OCI-M2 (cell line): Measurements from ENCODE around the gene RASSF1.
"Not testable (repeated sequence)": the region's sequence is repeated elsewhere in the genome, so short reads cannot be mapped to it uniquely, and the experiment has no call there.

Experiments
- DNase-seq: peaks from one replicate; lab custom pipeline; 2025; ENCODE audit not compliant: unreplicated experiment; lab: John Stamatoyannopoulos, UW

RASSF1 gene

GRCh38 chr3:50324351-50325112, 16.1 kb downstream of the RASSF1 start:
- peak; percentile 47 for DNase-seq

GRCh38 chr3:50323614-50324199, 16.9 kb downstream of the RASSF1 start:
- DNase-seq = no peak

GRCh38 chr3:50323092-50323600, 17.5 kb downstream of the RASSF1 start:
- no peak for DNase-seq

DNA sequence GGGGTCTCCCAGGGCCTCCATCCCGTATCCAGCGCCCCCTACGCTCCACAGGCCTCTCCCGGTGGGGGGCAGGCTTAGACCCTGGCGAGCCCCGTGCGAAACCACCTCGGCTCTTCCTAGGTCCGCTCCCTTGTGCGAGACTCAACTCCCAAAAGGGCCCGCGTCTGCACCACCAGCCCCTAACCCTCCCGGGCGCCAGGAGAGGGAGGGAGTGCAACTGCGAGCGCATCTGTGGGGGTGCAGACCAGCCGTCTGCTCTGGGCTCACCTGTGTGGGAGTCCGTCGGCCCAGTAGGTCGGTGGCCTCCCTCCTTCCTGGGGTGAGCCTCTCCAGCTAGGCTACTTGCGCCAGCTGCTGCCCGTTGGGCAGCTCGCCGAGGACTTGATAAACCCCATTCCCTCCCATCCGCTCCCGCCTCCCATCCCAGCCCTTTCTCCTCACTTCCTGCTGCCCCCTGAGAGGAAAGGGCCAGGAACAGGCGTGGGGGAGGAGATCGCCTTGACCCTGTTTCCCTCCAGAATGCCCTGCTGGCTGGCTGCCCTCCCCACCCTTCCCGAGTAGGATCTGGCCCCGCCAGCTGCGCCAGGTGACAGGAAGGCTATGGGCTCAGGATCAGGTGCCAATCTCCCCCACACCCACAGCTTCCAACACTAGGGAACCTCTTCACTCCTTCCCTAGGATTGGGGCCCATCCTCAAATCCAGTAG, 18.1 kb downstream of the RASSF1 start, which contains the start of gene HYAL2:
HYAL2 (minus strand) TSS at position 360 of the 706 bp plus-strand sequence. CDS start 2,256 bp downstream, outside the sequence.
- no peak for DNase-seq

DNA sequence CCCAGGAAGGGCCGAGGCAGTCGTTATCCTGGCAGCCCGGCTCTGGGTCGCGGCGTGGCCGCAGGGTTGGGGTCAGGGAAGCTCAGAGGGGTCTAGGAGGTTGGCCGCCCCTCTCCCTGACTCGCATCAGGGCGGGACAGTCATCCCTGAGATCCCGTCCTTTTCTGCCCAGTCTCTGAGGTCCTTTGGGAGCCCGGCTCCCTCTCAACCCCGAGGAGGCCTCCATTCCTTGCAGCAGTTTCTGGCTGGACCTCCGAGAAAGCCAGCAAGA, 18.6 kb downstream of the RASSF1 start:
- no peak for DNase-seq

DNA sequence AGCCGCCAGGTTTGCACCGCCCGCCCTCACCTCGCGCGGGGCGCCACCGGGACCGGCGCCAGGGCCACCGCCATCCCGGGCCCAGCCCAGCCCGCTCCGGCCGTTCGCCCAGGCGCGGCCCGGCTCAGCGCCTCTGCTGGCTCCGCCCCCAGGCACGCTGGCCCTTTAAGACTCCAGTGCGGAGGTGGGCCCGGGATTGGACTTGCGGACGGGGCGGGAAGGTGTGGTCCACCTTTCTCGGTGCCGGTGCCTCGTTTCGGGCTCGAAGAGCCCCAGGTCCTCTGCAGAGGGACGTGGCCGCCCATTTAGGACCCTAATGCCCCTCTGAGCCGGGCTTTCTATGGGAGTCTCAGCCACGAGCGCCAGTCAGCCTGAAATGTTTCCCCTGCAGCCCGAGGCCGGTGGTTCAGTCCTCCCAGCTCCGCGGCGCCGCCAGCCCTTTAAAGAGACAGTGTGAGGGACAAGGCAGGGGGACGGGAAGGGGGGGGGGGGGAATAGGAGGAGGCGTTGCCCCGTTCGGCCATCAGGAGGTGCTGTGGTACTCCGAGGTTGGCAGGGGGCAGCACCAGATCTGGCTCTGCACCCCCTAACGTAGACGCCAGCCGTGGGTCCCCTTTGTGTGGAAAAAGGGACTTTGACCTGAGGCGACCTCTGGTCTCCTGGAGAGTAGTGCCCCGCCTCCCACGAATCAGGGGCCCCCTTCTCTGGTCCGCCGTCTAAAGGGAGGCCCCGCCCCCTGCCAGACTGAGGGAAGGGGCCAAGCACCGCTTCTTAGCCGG, 19.1 kb downstream of the RASSF1 start:
- peak; percentile 61 for DNase-seq

DNA sequence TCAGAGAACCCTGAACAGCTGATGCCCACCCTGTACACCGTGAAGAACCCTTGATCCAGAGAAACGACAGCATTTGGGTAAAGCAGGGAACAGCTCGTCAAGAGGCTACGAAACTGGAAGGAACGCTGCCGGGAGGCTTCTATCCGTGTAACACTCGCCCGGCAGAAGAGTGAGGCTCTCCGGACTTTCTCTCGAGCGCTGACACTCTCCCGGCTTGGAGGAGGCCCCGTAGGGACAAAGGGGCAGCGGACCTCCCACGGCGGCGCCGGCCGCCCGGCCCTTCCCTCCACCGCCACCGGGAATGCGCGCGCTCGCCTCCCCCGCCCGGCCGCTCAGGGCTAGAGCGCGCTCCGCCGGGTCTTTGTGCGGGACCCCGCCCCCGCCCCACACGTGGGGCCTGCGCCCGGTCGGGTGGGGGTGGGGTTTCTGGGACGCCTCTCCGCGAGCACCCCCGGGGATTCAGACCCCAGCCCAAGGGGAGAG, 19.7 kb downstream of the RASSF1 start:
- no peak for DNase-seq

DNA sequence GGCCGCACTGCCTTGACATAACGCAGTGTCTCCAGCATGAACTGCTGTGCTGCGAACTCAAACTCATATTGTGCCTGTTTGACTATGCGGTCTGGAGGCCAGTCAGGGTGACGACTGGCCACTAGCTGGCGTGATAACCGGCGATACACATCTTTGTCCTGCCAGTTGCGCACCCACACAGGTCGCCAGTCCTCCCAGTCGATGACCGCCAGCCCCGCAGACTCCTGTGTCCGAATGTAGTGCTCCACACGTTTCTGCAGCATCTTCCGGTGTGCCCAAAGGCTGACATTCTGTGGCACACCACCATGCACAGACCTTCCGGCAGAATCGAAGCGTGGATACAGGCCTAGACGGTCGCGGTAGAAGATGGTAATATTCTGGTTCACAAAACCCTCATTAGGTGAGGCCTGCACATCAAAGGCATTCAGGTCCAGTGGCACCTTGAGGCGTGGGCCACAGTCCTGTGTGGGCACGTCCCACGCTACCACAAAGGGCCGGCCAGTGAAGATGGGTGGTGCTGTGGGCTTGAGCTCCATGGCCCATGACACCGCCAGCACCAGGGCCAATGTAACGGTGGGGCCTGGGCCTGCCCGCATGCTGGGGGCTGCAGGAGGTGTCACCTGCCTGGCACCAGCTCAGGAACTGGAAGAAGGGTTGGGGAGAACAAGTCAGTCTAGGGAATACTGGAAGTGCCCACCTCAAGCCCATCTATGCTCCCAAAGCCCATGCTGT, 20.6 kb downstream of the RASSF1 start:
- DNase-seq = no peak

- no peak for DNase-seq
These were observed 21.3 kb downstream of the RASSF1 start for GRCh38 chr3:50319181-50319893.

DNA sequence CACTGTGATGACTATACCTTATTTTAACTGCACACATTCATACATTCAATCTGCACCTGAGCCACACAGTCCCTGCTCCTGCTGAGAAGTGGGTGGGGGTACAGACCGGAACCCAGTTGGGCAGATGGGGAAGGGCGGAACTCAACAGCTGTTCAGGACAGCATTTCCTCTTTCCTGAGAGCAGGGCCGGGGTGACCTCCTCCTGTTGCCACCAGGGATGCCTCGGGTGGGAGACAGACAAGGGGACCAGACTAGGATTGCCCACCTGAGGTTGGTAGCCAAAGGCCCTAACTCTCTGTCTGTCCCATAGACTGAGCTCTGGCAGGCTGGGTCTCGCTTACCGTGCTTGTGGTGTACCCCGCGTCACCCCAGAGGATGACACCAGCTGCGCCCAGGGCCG, 22.0 kb downstream of the RASSF1 start:
- DNase-seq = no peak

- no peak for DNase-seq
These were observed 22.5 kb downstream of the RASSF1 start for GRCh38 chr3:50318163-50318562.

DNA sequence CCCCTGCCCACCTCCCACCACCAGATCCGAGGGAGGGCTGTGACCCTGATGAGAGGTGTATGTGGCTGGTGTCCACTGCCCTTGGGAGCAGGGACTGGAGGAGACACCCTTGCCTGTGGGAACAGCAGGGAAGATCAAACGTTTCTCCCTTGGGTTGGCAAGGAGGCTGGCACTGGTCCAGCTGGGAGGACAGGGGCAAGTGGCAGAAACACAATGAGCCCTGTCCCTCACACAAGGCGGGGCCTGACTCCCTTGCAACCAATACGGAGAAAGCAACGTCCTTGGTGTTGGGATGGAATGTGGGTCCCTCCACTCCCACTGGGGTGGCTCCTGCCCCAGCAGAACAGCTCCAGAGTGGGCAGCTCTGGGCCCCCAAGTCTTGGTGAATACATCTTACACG, 23.3 kb downstream of the RASSF1 start:
- DNase-seq = no peak

DNA sequence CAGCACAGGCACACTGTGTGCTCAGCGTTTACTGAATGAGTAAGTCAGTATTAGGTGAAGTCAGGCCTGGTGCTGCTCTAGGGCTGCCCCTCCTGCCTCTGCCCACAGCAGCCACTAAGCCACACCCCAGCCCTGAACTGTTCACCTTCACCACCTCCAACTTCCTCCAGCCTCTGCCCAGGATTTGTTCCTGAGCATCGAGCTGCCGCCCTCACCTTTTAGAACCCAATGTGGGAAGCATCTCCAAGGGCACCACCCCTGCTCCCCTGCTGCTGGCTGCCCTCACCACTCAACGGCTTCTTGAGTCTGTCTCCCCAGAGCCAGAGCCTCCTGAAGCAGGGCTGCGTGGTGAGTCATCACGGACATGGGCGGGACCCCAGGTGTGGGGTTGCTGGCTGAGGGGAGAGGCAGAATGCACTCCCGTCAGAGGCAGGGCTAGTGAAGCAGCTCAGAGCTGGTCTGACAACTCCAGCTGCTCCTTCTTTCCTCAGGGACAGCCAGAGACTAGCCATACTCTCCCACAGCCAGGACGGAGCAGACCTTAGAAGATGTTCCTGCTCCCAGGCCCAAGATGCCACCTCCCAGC, 23.9 kb downstream of the RASSF1 start:
- DNase-seq = no peak

DNA sequence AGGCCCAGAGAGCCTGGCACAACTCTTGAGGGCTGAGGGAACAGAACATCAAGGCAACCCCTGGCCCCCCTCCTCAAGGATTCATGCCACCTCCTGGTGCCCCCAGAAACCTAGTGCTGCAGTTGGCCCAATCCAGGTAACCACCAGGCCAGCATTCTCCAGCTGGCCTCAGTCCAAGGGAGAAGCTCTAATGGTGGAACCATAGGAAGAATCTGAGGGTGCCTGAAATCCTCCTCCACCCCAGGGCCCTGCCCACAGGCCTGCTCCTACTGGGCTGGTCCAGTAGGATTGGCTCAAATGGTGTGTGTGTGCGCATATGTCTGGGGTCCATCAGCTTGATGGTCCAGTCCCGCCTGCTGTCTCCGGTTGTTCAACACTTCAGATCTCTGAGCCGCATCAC, 25.8 kb downstream of the RASSF1 start:
- DNase-seq = no peak

- DNase-seq = no peak
These were observed 26.3 kb downstream of the RASSF1 start for GRCh38 chr3:50314342-50314741.

- not testable (repeated sequence) for DNase-seq
These were observed 28.6 kb downstream of the RASSF1 start for GRCh38 chr3:50312041-50312440.

DNA sequence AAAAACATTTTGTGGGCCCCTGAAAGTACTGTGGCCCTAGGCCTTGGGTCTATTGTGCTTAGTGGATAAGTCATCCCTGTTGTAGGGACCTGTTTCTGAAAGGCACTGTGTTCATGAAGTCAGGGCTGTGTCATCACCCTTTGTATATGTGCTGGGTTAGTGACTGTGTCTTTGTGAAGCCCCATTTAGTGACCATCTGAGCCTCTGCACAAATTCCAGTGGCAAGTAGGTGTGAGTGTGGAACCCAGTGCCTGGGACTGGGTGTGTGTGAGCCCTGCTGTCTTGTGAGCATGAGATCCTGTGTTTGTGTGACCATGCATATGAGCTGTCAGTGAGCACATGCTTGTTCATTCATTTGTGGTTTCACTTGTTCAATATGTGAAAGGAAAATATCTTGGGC, 36.0 kb downstream of the RASSF1 start:
- no peak for DNase-seq

DNA sequence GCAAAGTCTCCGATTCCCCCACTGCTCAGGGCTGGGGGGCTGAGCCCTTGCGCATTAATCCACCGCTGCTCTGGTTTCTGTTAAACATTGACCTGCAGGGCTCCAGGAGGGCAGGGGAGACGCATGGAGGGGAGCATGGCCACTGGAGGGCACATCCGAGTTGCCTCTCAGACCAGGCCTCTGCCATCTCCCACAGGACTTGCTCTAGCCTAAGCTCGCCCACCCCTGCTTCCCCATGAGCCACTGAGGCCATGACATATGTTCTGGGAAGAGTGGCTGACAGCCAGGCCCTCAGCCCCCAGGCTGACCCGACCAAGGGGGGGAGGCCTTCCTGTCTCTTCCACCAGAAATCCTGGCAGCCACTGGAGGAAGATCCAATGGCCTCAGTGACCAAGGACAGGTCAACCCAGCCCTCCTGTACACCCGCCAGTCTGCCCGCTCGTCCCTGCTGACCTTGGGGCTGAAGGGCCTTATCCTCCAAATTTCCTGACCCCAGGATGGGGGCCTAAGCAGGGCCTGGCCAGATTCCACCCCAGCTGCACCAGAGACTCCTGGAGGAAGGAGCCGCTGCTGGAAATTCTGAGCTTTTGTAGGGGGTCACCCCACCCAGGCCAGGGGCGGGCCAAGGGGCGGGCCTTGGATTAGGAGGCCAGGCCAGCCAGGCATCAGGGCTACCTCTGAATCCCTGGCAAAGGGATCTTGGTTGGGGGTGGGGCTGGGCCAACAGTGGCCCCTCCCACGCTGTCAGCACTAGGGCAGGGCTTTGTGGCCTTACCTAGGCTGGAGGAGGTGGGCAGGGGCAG, 37.4 kb downstream of the RASSF1 start, which contains the start of gene HYAL1:
HYAL1 (minus strand) TSS at position 562 of the 803 bp plus-strand sequence. CDS start 618 bp downstream, outside the sequence.
- no peak for DNase-seq
